ACHN (cell line): Measurements from ENCODE around the gene GALNT7.
"Not testable (repeated sequence)": the region's sequence is repeated elsewhere in the genome, so short reads cannot be mapped to it uniquely, and the experiment has no call there.

Experiments used
- DNase-seq: peaks from one replicate; pipeline ENCODE4 v3.0.0-alpha.2; 2015
- in situ Hi-C: cut with HindIII; loops from 2 replicates; pipeline ENCODE4 v1.10.0; 2017; ENCODE audit warnings: low sequenced_read_pairs, low pct_ligation_motif_present, low pct_unique_long_range_greater_than_20kb

The GALNT7 gene

DNA sequence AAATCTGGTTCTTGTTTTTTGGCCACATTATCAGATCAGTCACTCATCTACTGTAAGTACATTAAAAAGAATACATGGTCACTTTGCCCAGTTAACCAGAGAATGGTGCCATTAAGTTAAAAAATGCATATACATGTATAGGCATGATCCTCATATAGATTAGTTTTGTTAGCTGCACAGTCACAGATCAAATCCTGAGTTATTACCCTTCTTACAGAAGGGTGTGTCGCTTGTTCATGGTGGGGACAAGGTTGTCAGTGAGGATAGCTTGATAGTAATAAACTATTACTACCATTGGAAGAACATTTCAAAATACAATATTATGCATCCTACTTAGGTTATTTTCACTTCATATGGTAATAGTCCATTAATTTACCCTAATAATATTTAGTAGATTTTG lies 48.5 kb downstream of the GALNT7 start:
- DNase-seq = no peak
- in situ Hi-C loops = no loop called here

DNA sequence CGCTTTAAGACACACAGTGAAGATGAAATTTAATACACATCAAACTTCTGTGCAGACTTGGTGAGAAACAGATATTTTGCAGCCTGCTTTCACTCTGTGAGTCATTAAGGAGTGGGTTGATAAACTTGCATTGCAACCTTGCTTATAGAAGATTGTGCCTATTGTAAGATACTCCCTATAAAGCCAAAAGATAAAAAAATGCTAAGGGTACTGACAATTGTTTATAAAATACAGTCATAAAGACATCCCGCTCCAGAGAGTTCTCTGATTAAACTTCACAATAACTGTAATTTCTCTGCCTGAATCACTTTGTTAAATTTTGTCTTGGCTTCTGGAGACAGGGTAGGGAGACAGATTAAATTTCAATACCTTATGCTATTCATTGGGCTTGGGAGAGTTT lies 49.1 kb downstream of the GALNT7 start:
- in situ Hi-C loops = no loop called here
- DNase-seq = peak; percentile 26

DNA sequence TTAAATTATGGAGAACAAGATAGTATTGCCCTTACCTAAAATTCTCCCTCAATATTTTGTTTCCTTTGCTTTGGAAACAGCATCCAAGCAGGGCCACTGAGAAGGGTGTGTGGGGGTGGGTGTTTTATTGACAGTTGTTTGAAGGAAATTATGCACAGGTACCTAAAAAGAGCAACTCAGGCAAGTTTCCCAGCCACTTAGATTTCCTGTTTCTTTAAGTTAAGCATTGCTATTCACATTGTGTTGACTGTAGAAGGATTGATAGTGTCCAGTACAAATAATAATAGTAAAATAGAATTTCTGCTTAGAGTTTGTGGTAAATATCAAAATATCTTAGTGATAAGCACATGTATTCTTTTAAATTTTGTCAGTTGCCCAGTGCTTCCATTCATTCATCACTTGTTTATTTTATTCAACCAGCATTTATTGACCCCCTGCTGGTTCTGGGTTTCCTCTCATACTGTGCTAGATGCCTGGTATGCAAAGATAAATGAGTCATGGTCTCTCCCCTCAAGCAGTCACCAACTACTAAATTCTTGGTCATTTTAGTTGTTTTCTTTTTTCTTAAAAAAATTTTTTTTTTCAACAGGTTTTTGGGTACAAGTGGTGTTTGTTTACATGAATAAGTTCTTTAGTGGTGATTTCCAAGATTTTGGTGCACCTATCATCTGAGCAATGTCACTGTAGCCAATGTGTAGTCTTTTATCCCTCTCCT lies 50.0 kb downstream of the GALNT7 start:
- DNase-seq = peak; percentile 87
- in situ Hi-C loops = no loop called here

DNA sequence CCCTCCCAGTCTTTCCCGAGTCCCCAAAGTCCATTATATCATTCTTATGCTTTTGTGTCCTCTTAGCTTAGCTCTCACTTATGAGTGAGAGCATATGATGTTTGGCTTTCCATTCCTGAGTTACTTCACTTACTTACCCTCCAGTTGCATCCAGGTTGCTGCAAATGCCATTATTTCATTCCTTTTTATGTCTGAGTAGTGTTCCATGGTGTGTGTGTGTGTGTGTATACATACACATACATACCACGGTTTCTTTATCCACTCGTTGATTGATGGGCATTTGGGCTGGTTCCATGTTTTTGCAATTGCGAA lies 50.5 kb downstream of the GALNT7 start:
- in situ Hi-C loops, DNase-seq: not testable (repeated sequence)

DNA sequence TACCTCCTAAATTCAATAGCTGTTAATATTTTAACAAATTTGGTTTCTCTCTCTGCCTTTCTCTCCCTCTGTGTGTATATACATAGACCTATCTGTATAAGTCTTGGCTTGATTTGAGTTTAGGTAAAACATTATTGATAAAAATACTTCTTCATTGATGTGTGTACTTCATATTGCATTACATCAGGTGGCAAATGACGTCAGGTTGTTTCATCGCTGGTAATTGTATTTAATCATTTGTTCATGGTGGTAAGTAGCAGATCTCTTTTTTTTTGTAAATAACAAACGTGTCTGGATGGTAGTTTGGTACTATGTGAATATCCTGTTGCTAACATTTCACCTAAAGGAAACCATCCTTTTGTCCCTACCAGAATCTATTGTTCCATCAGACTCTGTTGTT lies 55.1 kb downstream of the GALNT7 start:
- in situ Hi-C loops = no loop called here

DNA sequence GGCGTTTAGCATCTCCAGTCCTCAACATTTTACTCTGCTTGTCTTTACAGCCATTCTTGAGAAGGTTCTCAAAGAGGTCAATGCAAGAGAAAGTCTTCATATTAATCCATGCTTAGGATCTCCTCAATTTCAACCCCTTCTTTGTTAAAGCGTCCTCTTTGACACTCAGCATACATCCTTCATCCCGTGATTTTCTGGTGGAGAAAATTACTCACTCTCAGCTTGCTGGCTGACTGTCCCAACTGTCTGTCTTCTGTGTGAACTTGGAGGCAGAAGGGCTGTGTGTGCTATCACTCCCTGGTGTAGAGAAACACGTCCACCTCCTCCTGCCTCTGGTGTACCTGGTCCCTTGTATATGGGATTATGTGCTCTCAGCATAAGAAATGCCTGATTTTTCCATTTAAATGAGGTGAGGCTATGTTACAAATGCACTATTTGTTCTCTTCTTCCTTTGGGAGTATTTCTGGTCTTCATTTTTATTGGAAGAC lies 57.8 kb downstream of the GALNT7 start:
- no peak for DNase-seq
- in situ Hi-C loops = no loop called here

More for the DNA sequence above, 55.1 kb downstream of the GALNT7 start:
- no peak for DNase-seq

DNA sequence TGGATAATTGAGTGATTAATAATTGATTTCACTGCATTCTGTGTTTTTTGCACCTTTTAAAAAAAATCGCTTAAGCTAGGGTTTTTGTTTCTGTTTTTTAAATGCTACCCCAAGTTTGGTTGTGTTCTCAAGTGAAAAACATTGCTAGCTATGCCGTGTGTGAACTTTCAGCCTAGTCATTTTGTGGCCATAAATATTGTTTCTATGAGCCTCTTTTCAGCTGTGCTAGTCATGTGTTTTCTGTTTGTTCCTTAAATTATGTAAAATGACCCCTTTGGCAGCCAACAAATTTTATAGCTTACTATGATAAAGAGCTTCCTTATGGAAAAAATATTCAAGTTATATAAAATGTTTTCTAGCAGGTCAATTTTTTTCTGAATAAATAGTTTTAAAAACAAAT lies 59.1 kb downstream of the GALNT7 start:
- DNase-seq = no peak
- in situ Hi-C loops = no loop called here

DNA sequence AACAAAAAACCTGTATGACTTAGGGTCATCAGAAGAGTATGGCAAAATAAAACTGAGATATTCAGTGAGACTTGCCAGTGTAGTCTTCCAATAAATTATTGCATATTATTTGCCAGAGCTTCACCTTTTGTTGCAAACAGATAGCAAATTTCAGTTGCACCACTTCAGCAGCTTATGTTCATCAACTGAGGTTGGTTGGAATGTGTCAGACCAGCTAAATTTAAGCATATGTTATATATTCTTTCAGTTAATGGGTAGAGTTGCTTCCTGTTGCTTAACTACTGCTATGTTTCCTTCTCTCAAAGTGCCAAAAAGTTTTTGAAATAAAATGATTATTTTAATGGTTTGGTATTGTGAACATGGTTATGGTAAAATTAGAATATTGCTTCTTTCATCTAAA lies 61.5 kb downstream of the GALNT7 start:
- in situ Hi-C loops = no loop called here
- no peak for DNase-seq

DNA sequence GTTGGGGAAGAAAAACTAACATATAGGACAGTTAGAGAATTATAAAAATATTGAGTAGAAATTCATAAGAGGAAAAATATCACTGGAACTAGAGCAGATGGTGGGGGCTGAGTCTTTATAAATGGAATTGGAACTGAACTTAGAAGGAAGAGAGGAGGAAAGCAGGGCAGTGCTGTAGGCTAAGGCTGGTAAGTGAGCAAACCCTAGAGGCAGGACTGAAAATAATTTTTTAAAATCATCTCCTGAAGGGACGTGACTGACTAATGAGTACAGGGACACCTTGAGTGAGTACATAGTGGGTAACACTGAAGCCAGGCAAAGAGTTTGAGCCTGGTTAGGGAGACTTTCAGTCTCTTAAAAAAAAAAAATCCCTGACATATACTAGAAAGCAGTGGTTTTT lies 63.3 kb downstream of the GALNT7 start:
- peak; percentile 44 for DNase-seq
- in situ Hi-C loops = no loop called here

DNA sequence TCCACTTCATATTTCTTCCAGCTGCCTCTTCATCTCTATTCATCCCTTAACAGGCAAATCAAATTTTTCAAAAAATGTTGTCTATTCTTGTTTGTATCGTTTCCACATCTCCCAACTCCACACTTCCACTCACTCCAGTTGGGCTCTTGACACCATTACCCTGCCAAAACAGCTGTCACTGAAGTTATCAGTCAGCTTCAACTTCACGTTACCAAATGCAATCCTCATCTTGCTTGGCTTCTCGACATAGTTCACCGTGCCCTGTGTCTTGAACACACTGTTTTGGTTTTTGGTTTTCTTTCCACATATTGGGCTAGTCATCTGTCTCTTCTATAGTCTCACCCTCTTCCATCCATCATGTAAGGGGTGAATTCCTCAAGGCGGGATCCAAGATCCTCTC lies 65.2 kb downstream of the GALNT7 start:
- no peak for DNase-seq
- in situ Hi-C loops = no loop called here

DNA sequence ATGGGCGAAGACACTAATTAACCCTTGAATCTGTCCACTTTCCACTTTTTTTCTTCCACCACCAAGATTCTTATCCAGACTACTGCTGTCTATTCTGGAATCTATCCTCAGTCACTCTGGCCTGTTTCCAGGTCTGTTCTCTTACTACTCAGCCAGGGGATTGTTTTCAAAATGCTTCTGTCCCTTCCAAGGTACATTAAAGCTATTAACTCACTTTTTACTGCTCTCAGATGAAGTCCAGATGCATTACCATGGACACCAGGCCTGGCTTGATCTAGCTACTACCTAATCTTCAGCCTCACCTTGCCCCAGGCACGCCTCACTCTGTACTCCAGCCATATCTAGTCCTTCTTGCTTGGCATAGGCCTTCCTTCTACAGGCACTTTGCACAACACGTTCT lies 66.4 kb downstream of the GALNT7 start:
- DNase-seq = no peak

DNA sequence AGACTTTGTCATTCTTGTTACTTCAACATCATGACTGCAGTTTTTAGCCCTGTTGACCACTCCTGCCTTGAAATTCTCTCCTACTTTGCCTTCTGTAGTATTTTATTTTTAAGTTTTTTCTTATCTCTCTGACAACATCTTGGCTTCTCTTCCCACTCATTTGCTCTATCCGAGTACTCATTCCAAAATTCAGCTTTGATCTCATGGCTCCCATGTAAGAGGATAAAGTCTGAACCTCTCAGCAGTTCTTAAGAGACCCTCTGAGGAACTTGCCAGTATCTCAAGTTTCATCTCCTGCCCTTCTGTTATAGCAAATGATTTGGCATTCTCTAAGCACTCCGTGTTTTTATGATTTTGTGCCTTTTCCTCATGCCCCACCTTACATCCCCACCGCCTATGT lies 67.7 kb downstream of the GALNT7 start:
- in situ Hi-C loops = no loop called here
- DNase-seq = no peak

More for the DNA sequence above, 66.4 kb downstream of the GALNT7 start:
- in situ Hi-C loops = no loop called here

DNA sequence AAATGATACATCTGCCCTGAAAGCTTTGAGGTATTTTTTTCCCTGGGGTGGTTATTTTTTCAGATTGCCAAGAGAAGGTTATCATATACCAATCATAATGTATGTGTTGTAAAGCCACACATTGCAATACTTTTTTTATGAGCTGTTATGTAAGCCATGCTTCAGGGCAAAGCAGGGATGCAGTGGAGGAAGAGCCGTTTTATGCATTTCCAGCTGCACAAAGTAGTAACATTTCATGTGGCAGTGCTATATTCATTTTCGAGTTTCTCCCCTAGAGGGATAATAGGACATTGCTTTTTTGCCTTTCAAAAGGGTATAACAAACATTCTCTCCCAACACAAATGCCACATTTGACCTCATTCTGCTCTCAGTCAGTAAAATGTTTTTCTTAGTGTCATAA lies 68.5 kb downstream of the GALNT7 start:
- in situ Hi-C loops = no loop called here
- no peak for DNase-seq

DNA sequence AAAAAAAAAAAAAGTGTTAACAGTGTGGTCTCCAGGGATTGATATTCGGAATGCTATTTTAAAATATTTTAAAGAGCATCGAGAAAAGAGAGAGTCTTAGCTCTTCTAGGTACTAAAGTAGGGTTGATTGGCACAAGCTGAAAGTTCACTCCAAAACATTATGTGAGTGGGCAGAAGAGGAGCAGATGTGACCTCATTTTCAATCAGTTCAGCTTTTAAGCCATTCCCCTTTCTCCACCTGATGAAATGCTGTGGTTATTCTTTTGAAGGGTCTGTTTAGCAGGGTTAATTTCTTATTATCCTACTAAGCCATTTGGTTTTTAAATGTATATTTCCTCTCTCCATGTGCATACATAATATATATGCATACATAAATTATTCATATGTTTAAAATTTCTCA lies 69.2 kb downstream of the GALNT7 start:
- no peak for DNase-seq
- in situ Hi-C loops = no loop called here

DNA sequence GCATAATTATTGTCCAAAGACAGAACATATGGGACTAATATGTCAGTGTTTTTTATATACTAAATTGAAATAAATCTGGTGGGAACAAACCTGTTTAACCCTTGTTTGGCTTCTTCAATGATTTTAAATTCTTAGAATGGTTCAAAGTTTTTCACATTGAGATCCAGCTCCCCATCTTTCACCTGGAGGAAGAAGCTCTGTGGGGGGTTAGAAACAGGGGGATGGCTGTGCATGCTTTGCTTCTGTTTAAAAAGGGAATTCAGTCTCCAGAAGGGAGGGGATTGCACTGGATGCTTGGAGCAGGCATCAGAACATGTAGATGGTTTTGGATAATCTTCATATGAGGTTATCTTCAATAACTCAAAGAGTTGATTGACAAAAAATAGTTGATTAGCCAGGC lies 72.1 kb downstream of the GALNT7 start:
- in situ Hi-C loops = no loop called here
- no peak for DNase-seq

DNA sequence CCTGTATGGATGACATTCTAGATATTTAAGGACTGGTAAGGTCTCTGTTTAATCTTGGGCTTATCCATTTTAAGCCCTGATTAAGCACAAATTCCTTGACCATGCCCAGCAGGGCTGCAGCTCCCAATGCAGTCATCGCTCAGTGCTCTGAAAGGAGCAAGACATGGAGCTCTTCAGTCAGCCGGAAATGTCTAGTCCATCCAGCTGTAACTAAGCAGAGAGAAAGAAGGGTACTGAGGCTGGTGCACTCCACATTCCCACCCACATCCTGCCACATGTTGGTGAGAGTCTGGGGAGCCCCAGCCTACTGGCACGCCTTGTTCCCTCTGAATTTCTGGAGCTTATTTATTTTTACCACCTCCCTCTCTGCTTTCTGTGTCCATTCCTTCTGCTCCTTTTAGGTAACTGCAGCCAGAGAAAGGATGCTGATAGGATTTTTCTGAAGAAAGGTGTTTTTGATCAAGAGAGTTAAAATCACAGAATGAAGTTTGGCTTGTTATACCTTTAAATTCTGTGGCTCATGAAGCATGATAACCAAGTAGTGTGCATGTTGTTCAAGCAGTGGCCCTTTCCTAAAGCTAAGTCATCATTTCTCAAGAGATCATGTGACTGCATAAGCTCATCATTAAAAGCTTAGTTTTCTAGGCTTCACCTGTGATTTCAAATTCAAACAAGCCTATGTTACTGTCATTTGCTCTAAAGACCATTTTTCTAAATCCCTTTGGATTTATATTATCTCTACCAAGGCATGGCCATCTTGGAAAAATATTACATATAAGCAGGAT lies 74.0 kb downstream of the GALNT7 start:
- in situ Hi-C loops = no loop called here

DNA sequence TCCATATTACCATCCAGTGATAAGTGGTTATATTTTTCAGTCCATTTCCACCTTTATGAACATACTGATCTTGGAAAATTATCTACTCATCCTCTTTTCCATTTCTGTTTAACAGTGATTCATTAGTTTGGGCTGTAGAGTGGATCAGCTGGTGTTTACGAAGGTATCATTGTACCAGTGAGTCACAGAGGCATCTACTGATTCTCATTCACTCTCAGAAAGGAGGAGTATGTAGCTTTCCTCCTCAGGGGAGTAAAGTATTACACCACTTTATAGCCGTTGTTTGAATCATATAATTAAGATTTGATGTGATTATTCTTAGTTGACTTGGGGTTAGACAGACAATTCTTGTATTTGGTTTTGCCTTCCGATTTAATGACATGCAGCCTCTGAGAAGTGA lies 74.7 kb downstream of the GALNT7 start:
- in situ Hi-C loops = no loop called here
- DNase-seq = peak; percentile 61

More for the DNA sequence above, 74.0 kb downstream of the GALNT7 start:
- DNase-seq = peak; percentile 51

DNA sequence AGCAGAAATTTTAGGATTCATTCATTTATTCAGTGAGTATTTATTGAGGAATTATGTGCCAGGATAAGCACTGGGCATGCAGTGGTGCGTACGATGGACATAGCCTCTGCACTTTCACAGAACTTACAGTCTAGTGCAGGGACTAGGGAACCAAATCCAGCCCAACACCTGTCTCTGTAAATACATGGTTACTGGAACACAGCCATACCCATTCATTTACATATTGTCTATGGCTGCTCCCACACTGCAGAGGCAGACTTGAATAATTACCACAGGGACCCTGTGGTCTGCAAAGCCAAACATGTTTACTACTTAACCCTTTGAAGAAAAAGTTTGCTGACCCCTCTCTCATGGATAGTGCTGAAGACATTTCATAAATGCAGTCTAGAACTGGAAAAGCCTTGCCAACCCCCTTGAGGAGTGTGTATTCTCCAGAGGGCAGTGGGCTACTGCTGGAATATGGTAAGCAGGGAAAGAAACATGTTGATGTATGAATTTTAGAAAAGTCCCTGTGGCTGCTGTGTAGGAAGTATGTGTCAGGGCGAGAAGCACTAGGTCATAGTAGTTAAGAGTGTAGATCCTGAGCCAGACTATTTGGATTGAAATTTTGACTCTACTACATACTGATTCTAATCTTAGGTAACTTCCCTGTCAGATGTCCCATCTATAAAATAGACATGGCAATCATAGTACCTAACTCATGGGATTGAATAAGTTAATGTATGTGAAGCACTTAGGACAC lies 75.5 kb downstream of the GALNT7 start:
- in situ Hi-C loops = no loop called here
- DNase-seq = no peak

DNA sequence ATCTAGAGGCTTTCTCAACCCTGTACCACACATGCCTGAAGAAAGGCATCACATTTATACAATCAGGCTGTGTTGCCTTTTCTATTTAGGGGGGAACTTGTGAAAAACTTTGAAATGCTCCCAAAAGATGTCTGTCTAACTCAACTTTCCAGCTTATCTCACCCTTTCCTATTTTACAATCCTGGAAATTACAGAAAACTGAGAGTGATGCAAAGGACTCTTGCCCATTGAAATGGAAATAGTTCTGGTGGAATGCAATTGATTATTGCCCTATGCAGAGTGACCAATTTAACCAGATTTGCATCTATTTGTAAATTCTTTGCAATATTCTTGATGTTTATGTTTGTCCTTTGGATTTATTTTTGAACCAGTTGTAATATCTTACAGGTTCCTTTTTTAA lies 77.3 kb downstream of the GALNT7 start:
- no peak for DNase-seq
- in situ Hi-C loops = no loop called here
